Kasumi-1 (cell line): Measurements from ENCODE around the gene TUG1.

Experiments
- DNase-seq, 2 experiments: peaks; one replicate each; lab custom pipeline; 2025; lab: John Stamatoyannopoulos, UW

The TUG1 gene

DNA sequence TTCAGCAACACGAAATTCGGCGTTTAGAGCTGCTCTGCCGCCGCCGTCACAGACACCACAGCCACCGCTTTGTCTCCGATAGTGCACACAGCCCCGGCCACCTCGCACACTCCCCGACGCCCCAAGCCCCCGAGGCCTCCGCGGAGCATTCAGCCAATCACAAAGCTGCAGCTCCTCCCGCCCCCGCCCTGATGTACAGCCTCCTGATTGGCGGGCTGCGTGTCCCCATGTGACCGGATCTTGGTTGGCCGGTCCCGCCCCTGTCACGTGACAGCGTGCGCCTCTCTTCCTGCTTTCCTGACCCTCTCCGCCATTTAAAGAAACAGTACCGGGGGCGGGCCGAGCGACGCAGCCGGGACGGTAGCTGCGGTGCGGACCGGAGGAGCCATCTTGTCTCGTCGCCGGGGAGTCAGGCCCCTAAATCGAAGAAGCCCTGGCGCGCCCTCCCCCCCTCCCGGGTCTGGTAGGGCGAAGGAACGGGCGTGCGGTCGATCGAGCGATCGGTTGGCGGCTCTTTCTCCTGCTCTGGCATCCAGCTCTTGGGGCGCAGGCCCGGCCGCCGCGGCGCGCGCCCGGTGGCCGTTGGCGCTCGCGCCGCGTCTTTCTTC is at the start of gene TUG1:
TUG1 (plus strand) TSS at position 342 of the 608 bp plus-strand sequence.
- peak; percentile 90 to 92 for DNase-seq

GRCh38 chr22:30919973-30920372 is 49.1 kb upstream of the TUG1 start:
- no peak for DNase-seq

DNA sequence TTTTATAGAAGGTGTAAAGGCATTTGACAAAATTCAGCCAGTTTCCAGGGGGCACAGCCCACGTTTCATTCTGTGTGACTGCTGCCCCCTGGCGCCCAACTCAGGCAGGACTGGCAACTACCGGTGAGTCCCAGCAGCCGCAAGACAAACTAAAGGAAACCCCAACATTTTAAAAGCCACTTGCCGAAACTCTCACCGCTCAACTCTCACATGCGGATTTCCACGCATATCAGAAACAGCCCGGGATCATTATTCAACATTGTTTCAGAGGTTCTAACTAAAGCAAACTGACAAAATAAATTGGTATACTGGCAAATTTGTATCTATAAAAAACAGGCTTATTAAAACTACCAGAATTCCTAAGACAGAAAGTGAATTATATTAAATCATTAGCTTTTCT is 48.7 kb upstream of the TUG1 start:
- DNase-seq: peak; percentile 59 to 66

- no peak for DNase-seq
Measured at GRCh38 chr22:30921108-30921507, 48.0 kb upstream of the TUG1 start.

DNA sequence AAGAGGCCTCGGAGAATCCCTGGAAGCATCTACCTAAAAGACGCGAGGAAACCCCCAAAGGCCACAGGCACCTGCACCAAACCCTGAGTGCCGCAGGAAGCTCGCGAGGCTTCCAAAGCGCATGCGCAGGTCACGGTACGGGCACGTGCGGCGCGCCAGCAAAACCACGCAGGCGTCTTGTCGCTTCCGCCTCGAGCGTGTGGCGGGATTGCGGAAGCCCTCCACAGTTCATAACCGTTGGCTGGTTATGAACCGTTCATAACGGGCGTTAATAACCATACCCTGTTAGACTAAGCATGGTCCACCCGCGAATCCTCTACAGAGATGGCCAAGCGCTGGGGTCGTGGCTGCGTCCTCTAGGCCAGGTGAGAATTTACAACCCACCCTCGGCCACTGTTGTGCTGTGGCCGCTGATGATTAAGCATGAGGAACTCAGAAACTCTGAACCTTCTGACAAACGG is 46.9 kb upstream of the TUG1 start:
- DNase-seq: peak; percentile 24 to 55

GRCh38 chr22:30923168-30923900 is 45.7 kb upstream of the TUG1 start:
- no peak for DNase-seq

DNA sequence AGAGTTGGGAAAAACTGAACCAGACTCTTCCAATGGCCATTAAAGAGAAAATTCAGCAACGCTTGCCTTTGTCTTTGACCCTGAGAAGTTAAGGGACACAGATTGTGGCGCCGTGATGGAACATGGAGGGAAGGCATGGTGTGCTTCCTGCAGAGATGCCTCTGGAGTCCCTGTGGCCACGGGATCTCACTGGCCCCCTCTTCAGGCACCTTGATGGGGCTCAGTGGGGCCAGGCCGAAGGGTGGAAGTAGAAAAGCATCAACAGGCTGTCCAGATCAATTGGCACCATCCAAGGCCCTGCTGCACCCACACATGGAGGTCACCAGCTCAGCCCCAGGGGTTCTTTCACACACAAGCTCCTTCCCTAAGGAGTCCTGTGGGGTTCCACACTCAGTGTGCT is 43.4 kb upstream of the TUG1 start:
- no peak for DNase-seq

DNA sequence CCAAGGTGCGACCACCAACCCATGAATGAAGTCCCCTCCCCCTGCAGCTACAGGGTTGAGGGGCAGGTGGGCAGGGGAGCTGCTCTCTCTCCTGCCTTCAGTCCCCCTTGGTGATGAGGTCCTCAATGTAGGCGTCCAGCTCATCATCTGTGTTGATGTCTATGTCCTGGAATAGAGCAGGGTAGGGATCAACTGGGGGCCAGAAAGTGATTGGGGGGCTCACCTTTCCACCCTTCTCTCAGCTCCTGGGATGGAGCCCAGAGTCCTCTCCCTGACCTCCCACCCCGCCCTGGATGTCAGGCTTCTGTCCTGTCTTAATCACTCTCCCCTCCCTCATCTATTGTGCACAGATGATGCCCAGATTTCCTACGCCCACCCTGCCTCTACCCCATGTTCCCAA is 42.4 kb upstream of the TUG1 start:
- no peak for DNase-seq

- no peak for DNase-seq
Measured at GRCh38 chr22:30927806-30928205, 41.3 kb upstream of the TUG1 start.

- DNase-seq: no peak
Measured at GRCh38 chr22:30928401-30928800, 40.7 kb upstream of the TUG1 start.

DNA sequence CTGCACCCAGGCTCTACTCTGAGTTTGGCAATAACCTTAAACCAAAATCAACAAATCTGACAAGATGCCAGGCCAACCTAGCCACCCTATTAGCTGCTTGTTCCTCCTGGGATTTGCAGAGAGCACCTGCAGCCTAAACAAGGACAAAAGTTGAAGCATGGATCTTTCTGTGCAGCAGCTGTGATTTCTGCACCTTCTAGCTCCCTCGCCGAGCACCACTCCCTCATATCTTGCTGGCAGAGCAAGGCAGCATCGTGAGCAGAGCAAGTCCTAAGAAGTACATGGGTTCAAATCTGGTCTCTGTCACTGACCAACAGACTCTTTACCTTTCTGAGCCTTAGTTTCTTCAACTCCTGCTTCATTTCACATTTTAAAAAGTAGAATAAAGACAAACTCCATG is 38.8 kb upstream of the TUG1 start:
- DNase-seq: no peak

DNA sequence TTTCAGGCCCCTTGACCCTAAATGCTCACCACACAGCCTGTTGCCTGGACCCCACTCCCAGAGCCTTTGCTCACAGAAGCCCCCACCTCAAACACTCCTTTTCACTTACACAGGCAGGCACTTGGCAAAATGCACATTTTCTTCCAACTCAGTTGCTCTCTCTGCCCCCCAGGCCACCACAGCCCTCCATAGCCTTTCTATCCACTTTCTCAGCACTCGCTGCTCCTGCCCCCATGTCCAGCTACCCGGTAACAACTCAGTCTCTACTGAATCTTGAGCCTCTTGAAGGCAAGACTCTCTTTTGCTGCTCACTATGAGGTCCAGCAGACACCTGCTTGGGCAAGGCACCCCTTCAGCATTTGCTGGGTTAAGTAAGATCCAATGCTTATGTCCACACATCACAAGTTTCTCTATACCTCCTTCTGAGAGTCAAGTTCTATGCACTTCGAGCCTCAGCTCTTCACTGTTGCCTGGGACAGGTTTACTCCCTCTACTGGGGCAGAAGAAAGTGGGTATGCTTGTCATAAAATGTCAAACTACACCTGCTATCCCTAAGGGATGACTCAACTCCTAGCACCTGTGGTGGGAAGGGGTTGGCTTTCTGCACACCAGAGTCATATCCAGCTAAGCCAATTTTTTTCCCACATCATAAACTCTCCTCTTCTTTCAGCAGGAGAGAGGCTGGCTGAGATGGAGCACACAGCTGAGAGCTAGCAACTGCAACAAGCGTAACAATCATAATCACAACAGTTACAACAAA is 37.3 kb upstream of the TUG1 start:
- DNase-seq: no peak

DNA sequence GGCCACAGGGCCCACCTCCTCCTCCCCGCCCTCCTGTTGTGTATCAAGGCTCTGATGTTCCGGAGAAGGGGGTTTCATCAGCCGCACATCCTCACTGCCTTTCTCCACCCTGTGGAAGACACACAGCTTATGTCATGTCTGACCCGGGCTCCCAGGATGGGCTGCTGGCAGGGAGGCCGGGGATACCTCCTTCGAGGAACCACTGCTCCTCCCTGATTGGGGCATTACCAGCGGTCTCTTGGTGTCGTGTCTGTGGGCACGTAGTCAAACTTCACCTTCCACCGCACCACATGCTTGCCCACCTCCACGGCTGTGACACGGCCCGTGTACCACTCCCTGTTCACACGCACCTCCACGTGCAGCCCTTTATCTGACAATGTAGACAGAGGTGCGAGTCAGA is 36.4 kb upstream of the TUG1 start:
- DNase-seq: no peak

DNA sequence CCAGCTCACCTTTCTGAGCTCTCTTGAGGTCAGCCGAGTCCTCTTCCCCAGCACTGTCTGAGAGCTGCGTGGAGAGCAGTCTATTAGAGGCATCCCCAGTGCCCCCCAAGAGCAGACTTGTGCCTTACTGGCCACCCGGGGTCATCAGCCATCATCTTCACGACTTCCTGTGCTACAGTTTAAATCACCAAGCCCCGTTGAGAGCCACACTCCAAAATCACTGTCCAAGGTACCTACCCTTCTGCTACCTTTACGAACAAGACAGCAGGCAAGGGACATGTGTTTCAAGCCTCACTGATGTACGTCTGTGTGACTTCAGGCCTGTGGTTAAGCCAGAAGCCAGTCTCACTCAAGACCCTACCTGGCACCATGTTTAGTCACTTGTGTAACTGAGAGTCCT is 35.6 kb upstream of the TUG1 start:
- no peak for DNase-seq

DNA sequence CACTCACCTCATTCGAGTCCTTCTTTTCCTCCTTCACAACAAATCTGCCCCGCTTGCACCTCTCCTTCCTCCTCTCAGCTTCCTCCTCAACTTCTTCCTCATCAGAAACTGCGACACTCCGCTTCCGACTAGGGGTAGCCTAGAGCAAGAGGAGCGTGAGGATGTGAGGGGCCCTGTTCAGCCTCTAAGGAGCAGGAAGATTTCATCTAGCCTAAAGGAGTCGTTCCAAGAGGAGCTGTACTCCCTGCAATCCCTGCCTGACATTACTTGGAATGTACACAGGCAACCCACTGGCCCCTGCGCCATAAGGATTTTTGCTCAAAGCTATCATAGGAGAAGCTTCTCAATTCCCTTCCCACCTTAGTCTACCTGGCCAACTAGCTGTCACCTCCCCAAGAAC is 35.0 kb upstream of the TUG1 start:
- no peak for DNase-seq

DNA sequence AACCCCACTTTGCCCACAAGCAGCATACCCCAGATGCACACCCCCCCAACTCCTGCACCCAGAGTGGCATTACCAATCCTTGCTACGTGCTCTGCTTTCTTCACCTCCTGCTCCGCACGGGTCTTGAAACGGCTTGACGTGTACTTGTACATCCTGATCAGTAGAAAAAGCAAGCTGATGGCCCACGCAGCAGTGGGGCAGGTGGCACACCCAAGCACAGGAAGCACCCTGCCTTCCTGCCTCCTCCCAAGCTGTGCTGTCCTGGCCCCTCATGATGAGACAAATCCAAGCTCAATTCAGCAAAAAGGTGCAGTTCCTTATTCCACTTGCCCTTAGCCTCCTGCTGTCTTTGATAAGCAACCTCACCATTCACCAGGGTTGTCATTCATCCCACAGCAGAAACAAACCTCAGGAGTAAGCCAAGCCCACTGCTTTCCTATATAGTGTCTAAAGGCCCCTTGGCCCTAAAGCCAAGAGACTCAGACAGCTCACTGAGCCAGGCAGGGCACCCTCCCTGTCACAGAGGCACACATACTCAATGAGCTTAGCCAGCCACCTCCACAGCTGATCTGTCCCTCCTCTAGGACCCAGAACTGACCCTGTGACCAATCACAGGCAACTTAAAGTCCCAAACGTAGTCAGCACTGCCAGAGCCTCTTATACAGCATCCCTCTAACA is 28.2 kb upstream of the TUG1 start:
- no peak for DNase-seq

- no peak for DNase-seq
Measured at GRCh38 chr22:30941363-30941740, 27.7 kb upstream of the TUG1 start.

DNA sequence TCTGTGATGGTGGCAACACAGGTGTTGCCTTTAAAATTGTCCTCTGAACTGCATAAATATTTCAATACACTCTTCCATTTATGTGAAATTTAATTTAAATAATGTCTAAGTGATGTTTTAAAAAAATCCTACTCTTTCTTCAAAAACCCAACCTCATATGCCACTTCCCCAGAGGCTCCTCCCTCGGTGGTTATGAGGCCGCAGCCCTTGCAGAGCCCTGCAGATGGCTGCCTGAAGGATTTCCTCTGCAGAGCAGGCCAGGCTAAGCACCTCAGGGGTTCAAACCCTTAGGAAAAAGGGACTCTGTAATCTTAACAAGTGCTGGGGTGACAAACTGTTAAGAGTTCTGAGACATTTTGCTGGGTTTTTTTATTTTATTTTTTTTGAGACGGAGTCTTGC is 25.7 kb upstream of the TUG1 start:
- peak; percentile 19 to 21 for DNase-seq

DNA sequence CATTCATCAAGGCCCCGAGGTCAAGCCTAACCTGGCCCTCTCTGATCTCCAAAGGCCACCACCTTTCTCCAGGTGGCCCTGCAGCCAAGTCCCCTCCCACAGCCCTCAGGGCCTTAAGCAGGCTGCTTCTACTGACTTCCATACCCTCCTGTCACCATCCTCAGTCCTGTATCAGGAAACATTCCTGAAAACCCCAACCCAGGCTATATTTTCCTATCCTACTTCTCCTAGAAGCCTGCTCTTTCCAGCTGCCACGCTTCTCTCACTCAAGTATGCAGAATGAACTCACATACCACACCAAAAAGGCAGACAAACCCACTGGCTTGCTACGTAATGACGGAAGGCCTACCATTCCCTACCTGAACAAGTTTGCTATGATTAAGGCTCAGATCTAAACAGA is 24.1 kb upstream of the TUG1 start:
- no peak for DNase-seq

GRCh38 chr22:30945653-30946052 is 23.4 kb upstream of the TUG1 start:
- no peak for DNase-seq

DNA sequence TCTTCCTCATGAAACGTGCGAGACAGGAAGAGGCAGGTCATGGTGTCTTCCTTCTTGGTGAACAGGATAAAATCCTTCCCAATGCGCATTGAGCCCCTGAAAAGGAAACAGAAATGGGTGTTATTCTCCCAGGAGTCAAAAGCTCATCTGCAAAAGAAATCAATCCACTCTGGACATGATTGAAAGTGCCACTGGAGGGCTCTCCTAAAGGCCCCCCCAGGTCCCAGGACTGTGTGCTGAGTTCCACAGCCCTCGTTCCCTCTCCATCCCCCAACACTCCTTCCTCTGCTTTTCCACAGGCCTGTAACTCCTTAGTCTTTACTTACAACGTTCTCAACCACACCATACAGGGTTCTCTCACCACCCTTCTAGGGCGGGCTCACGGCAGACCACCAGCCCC is 22.7 kb upstream of the TUG1 start:
- no peak for DNase-seq

DNA sequence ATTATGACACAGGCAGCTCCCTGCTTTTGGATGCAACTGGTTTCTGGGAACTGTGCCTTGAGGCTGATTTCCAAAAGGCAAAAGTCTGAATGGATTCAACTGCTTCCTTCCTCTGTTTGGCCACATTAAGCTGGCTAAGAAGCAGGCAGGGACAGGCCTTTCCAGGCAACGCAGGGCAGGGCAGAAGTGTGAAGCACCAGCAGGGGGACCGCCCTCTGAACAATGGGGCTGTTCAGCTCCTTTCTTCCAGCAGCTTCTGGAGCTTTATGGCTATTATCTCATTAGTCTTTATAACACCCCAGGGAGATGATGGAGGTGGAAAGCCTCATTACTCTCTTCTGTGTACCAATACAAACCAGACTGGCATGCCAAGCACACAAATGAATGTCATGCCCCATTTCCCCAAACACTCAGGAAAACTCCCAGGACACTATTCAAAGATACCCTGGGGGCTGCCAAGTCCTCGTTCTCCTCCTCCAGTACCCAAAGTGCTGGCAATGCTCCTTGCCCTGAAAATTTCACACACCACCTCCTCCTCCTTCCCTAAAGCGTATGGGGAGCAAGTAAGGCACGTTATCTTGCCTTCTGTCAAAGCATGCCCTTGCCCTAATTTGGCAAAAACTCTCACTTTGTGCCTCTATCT is 21.8 kb upstream of the TUG1 start:
- DNase-seq: no peak
